ENCODE data around the gene VCAM1. TPM values are rescaled to one million over a fixed set of nuclear protein-coding genes. Genes with fewer than 3 reads are reported as not detected.

VCAM1 gene
- total and polyA plus RNA-seq, 3 experiments from 2014 or later, result 0.51 to 4.0 (median 3.5) TPM

- ChIA-PET POLR2A (no interaction called here), CTCF (no interaction called here)
- Histone ChIP-seq H3K27ac (ENCODE audit: low read depth, low read length) (no peak overlapping the region), H3K4me3 (ENCODE audit: low read length) (no peak overlapping the region), H3K9me3 (ENCODE audit: low read length) (no peaks in the 10 kb centered on the region), H3K36me3 (ENCODE audit: insufficient read depth, low read length) (no peaks in the 10 kb centered on the region), H3K4me1 (ENCODE audit: insufficient read depth, low read length) (no peaks in the 10 kb centered on the region), H3K27me3 (ENCODE audit: insufficient read depth, low read length, poor library complexity, severe bottlenecking) (no peaks in the 10 kb centered on the region)
- Mint-ChIP-seq H3K4me3 (no peak overlapping the region), H3K27me3 (peaks cover 0 to 5% of the 10 kb centered on the region in 2 donors), H3K4me1 (peaks cover 0 to 5% (median 0%) of the 10 kb centered on the region in 3 donors), H3K27ac (no peak overlapping the region), H3K36me3 (peaks cover 0 to 6% (median 5%) of the 10 kb centered on the region in 3 donors), H3K9me3 (peaks cover 0 to 7% (median 4%) of the 10 kb centered on the region in 5 donors)
- no peak for DNase-seq
Observed at GRCh38 chr1:100782473-100783039, 63.0 kb downstream of the VCAM1 start.

GRCh38 chr1:100785470-100786052 is 66.0 kb downstream of the VCAM1 start:
- H3K27ac ChIP-seq (ENCODE audit: low read depth, low read length), result peak overlapping the region; percentile 49
- no peak overlapping the region for H3K27ac Mint-ChIP-seq
- peak overlapping the region in 1 of 7 donors; percentile 33 for H3K4me3 Mint-ChIP-seq

GRCh38 chr1:100786870-100787269 is 67.3 kb downstream of the VCAM1 start:
- POLR2A ChIA-PET, result no interaction called here
- Histone ChIP-seq H3K27me3 (ENCODE audit: insufficient read depth, low read length, poor library complexity, severe bottlenecking) (no peaks in the 10 kb centered on the region), H3K36me3 (ENCODE audit: insufficient read depth, low read length) (no peaks in the 10 kb centered on the region), H3K4me3 (ENCODE audit: low read length) (no peak overlapping the region), H3K9me3 (ENCODE audit: low read length) (no peaks in the 10 kb centered on the region), H3K4me1 (ENCODE audit: insufficient read depth, low read length) (no peaks in the 10 kb centered on the region), H3K27ac (ENCODE audit: low read depth, low read length) (no peak overlapping the region)
- H3K9me3 Mint-ChIP-seq, result peaks cover 0 to 3% (median 3%) of the 10 kb centered on the region in 5 donors
- H3K27ac Mint-ChIP-seq, result no peak overlapping the region
- H3K4me3 Mint-ChIP-seq, result no peak overlapping the region
- peaks cover 0 to 5% (median 5%) of the 10 kb centered on the region in 3 donors for H3K36me3 Mint-ChIP-seq
- peaks cover 0 to 5% (median 0%) of the 10 kb centered on the region in 3 donors for H3K4me1 Mint-ChIP-seq
- no peak for DNase-seq
- CTCF ChIA-PET, result no interaction called here
- H3K27me3 Mint-ChIP-seq, result peaks cover 0 to 3% of the 10 kb centered on the region in 2 donors

More at GRCh38 chr1:100785470-100786052, 66.0 kb downstream of the VCAM1 start:
- Histone ChIP-seq H3K27me3 (ENCODE audit: insufficient read depth, low read length, poor library complexity, severe bottlenecking) (no peaks in the 10 kb centered on the region), H3K9me3 (ENCODE audit: low read length) (no peaks in the 10 kb centered on the region), H3K36me3 (ENCODE audit: insufficient read depth, low read length) (no peaks in the 10 kb centered on the region), H3K4me3 (ENCODE audit: low read length) (no peak overlapping the region), H3K4me1 (ENCODE audit: insufficient read depth, low read length) (no peaks in the 10 kb centered on the region)
- ChIA-PET CTCF (no interaction called here), POLR2A (no interaction called here)
- H3K9me3 Mint-ChIP-seq, result peaks cover 0 to 5% (median 4%) of the 10 kb centered on the region in 5 donors
- peaks cover 0 to 3% of the 10 kb centered on the region in 2 donors for H3K27me3 Mint-ChIP-seq
- H3K4me1 Mint-ChIP-seq, result peaks cover 0 to 5% (median 0%) of the 10 kb centered on the region in 3 donors
- H3K36me3 Mint-ChIP-seq, result peaks cover 0 to 6% (median 5%) of the 10 kb centered on the region in 3 donors
- no peak for DNase-seq

Other genes starting within 250 kb of the VCAM1 start
- gene GPR88, start 181.6 kb upstream of the VCAM1 start, total RNA-seq, result under 1 TPM in 1 of 2 experiments, not detected in 1; 0.07 TPM
- gene GPR88, start 181.6 kb upstream of the VCAM1 start, polyA plus RNA-seq, result not detected
- gene EXTL2, start 175.1 kb downstream of the VCAM1 start, total RNA-seq, result 10 to 100 TPM; 11.5 to 12.9 TPM
- 3.2 TPM for gene EXTL2, start 175.1 kb downstream of the VCAM1 start, polyA plus RNA-seq
- 10 to 100 TPM; 47.0 to 47.4 TPM for gene SLC30A7, start 176.3 kb downstream of the VCAM1 start, total RNA-seq
- 12.7 TPM for gene SLC30A7, start 176.3 kb downstream of the VCAM1 start, polyA plus RNA-seq

Data from CD8-positive, alpha-beta memory T cell (primary cell).